Measurements from ENCODE around the gene CDK4.

DNA sequence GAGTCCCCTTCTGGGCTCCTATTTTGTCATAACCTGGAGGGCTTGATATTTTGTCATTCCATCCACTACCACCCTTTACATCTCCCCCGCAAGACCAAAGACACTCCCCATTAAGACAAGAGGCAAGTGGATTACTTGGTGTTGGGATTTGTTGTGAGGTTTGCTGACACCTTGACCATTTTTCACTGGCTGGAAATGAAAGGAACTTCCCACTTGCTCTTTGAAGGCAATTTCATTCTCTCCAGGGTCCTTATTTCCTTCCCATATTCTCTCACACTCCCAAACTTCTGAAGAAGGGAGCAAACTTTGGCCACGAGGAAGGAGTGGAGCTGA, 28.5 kb downstream of the CDK4 start:
- TF ChIP-seq ARNT (IDR thresholded peaks at IDR 0.05) (no peak), SUZ12 (IDR thresholded peaks at IDR 0.05) (no peak), L3MBTL2 (conservative IDR thresholded peaks at IDR 0.05) (no peak), NFRKB (IDR thresholded peaks at IDR 0.05) (no peak), FOXA1 (IDR thresholded peaks at IDR 0.05) (no peak), TARDBP (IDR thresholded peaks at IDR 0.05) (no peak), FOXM1 (IDR thresholded peaks at IDR 0.05; ENCODE audit: borderline replicate concordance) (no peak)

All from HEK293T (cell line).